Stomach (tissue), 4 donors: ENCODE data around the gene KRT76.

Experiments used
- CTCF ChIP-seq, 7 experiments: fragments of 450-650 bp in 4 of 7; fragments of 200-600 bp in 3 of 7; sonication (generic) in 3 of 7; IDR thresholded peaks; one replicate each; pipeline ENCODE4 v1.5.1; 2016 to 2019; ENCODE audit warnings: antibody characterized with exemption in 7 of 7, control low read depth in 2 of 7, mild to moderate bottlenecking in 1 of 7
- EP300 ChIP-seq: sonication (generic); formaldehyde crosslinking; IDR thresholded peaks from one replicate; pipeline ENCODE4 v1.6.1; 2017; ENCODE audit warnings: antibody characterized with exemption

- TF ChIP-seq CTCF (IDR thresholded peaks at IDR 0.05) (no peak), EP300 (no peak)
Measured at GRCh38 chr12:52769354-52769753, 7.8 kb downstream of the KRT76 start.
